ENCODE data around the gene RIC8A. TPM values are rescaled to one million over a fixed set of nuclear protein-coding genes. Genes with fewer than 3 reads are reported as not detected.

Gene RIC8A
- total RNA-seq, 1 experiment from 2014 or later = 171 TPM

GRCh38 chr11:203945-204586 lies 3.4 kb upstream of the RIC8A start:
- DNase-seq (ENCODE audit: low read depth) = no peak

- no peak for DNase-seq (ENCODE audit: low read depth)
These were observed 2.9 kb upstream of the RIC8A start for GRCh38 chr11:204587-205109.

DNA sequence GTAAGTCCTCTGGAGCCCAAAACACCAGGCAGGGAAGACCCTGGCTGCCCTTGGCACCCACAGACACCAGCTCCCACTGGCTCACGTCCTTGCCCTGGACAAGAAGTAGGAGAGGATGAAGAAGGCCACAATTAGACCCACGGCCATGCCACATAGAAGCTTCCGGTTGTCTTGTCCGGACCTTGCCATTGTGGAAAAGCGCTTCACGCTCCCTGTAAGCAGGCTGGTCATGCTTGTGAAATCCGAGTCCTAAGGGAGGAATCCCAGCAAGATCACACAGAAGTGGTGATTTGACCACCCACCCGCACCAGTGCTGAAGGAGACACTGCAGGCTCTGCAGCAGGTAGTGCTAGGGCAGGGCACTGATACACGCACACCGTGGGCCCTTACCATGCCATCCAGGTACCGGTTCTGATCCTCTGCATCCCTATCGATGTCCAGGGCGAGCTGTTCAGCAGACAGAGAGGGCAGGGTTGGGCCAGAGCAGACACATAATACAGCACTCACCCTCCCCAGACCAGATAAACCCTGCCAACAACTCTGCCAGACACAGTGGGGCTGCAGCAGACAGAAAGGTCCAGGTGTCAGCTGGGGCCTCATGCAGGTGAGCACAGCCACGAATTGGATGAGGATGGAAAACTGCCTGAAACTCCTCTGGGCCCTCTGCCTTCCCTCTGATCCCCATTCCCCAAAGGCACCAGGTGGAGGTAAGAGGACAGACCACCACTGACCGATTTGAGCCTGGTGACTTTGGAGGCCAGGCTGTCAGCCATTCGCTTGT lies 2.1 kb upstream of the RIC8A start:
- DNase-seq (ENCODE audit: low read depth) = no peak

- no peak for DNase-seq (ENCODE audit: low read depth)
These were observed 1.5 kb upstream of the RIC8A start for GRCh38 chr11:206002-206384.

GRCh38 chr11:206526-207207 lies 841 bp upstream of the RIC8A start:
- DNase-seq (ENCODE audit: low read depth) = no peak

DNA sequence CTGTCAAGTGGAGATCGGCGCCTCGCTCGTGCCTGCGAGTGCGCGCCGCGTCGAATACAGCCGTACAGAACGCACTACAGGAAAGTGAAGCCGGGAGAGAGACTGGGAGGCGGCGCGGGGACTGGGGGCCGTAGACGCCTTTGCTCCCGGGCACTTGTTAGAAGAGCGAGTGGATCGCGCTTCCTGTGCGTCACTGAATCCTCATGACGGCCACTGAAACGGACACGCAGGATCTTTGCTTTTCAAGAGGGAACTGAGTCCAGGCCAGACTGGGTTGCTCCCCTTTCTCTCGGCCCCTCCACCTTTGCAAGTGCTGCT lies 314 bp downstream of the RIC8A start:
- DNase-seq (ENCODE audit: low read depth) = peak; percentile 65

DNA sequence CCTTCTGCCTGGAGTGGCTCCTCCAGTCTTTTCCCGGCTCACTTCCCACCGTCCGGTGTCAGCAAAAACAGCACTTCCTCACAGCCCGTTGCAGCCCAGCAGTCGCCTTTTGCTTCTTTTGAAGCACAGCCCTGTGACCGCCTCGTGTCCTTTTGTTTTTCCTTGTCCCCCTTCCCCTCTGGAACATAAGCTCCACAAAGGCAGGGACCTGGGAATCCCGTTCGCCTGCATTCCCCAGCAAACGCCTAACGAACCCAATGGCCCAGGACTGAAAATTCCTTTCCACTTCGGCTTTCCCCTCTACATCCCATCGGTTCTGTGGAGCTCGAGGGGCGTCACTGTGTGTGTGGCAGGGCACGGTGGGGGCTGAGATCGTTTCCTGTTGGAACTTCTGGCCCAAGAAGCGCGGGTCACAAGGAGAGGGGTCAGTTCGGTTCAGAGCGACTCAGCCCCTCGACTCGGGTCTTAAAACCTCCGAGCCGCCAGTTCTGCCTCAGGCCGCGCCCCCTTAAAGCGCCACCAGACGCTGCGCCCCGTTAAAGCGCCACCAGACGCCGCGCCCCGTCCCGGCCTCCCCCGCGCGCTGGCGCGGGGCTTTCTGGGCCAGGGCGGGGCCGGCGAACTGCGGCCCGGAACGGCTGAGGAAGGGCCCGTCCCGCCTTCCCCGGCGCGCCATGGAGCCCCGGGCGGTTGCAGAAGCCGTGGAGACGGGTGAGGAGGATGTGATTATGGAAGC lies 841 bp downstream of the RIC8A start:
- peak; percentile 80 for DNase-seq (ENCODE audit: low read depth)

DNA sequence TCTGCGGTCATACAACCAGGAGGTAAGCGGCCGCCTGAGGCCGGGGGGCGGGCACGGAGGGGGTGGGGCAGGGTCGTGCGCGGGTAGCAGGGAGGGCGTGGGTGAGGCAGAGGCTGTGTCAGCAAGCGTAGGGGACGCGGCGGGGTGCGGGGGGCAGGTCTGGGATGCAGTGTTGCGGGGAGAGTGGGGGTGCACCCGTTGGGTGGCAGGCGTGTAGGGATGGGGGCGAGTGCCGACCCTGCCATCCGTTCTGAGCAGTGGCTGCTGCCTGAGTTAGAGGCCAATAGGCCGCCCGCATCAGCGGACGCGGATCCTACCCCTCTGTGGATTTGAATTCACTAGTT lies 1.4 kb downstream of the RIC8A start:
- no peak for DNase-seq (ENCODE audit: low read depth)

GRCh38 chr11:209275-210121 lies 2.0 kb downstream of the RIC8A start:
- DNase-seq (ENCODE audit: low read depth) = no peak

DNA sequence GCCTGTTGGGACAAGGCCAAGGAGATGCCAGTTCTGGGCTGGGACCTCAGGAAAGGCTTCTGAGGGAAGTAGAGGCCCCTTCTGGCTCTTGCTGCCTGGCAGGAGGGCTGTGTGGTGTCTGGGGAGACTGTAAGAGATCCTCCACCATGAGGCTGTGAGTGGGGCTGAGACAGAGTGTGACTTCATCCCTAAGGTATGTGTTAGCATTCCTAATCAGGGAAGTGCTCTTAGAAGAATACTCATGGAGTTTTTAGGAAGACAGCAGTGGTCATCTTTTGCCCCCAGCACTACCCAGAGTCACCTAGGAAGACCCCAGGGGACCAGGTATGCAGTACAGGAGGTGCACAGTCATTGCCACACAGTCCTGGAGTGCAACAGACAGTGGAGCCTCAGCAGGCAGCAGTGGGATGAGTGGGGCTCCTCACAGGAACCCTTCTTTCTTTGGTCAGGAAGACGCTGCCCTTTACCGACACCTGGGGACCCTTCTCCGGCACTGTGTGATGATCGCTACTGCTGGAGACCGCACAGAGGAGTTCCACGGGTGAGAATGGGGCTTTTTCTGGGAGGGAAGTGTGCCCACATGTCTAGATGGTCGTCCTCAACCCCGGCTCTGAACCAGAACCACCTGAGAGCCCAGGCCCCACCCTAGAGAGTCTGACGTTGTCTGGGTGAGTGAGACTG lies 2.8 kb downstream of the RIC8A start:
- DNase-seq (ENCODE audit: low read depth) = peak; percentile 79

GRCh38 chr11:210803-211180 lies 3.3 kb downstream of the RIC8A start:
- DNase-seq (ENCODE audit: low read depth) = no peak

DNA sequence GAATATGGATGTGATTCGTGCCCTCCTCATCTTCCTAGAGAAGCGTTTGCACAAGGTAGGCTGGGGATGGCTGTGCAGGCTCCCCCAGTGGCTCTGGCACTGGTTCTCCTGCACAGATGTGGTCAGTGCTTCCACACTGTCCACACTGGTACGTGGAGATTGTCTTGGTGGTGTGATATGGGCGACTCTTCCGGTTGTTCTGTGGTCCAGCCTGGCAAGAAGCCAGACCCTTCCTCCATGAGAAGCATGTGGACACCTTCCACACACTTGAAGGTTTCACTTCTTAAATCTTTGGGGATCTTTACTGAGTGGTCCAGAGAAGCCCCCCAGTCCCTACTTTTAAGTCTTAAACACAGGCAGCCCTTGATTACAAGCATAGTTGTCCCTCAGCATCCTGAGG lies 3.8 kb downstream of the RIC8A start:
- DNase-seq (ENCODE audit: low read depth) = no peak

DNA sequence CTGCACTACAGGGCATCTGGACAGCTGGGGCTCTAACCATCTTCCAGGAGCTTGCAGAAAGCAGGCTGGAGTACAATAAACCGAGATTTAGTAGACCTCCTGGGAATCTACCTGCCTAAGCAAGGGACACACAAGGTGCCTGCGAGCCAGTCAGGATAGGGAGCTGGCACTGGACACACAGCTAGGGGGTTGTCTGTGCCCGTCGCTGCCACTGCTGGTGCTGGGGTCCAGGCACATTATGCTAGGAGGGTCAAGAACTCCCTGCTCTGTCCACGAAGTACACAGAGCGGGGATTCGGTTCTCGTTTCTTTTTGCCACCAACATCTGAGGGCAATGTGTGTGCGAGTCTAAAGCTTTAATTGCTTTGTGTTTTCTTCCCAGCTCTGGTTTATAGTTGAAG lies 4.2 kb downstream of the RIC8A start:
- DNase-seq (ENCODE audit: low read depth) = no peak

- no peak for DNase-seq (ENCODE audit: low read depth)
These were observed 4.9 kb downstream of the RIC8A start for GRCh38 chr11:212150-213100.

DNA sequence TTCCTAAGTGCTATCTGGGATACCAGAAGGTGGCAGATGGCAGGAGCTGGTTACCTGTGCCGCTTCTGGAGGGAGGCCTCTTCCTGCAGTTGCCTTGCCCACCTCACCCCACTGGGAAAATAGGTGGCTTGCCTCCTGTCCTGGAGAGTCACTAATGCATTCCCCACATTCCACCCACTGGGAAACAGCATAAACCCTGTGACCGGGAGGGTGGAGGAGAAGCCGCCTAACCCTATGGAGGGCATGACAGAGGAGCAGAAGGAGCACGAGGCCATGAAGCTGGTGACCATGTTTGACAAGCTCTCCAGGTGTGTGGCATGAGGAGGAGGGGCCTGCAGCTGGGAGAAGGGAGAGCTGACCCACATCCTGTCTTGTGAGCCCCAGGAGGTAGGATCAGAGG lies 5.6 kb downstream of the RIC8A start:
- DNase-seq (ENCODE audit: low read depth) = no peak

DNA sequence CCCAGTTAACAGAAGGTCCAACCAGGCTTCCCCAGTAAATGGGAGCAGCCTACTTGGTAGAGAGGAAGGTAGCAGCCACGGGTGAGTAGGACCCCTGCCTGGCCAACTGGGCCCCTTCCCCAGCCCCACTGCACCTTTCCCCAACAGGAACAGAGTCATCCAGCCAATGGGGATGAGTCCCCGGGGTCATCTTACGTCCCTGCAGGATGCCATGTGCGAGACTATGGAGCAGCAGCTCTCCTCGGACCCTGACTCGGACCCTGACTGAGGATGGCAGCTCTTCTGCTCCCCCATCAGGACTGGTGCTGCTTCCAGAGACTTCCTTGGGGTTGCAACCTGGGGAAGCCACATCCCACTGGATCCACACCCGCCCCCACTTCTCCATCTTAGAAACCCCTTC lies 6.6 kb downstream of the RIC8A start:
- DNase-seq (ENCODE audit: low read depth) = no peak

- DNase-seq (ENCODE audit: low read depth) = peak; percentile 30
These were observed 8.1 kb downstream of the RIC8A start for GRCh38 chr11:215581-216037.

DNA sequence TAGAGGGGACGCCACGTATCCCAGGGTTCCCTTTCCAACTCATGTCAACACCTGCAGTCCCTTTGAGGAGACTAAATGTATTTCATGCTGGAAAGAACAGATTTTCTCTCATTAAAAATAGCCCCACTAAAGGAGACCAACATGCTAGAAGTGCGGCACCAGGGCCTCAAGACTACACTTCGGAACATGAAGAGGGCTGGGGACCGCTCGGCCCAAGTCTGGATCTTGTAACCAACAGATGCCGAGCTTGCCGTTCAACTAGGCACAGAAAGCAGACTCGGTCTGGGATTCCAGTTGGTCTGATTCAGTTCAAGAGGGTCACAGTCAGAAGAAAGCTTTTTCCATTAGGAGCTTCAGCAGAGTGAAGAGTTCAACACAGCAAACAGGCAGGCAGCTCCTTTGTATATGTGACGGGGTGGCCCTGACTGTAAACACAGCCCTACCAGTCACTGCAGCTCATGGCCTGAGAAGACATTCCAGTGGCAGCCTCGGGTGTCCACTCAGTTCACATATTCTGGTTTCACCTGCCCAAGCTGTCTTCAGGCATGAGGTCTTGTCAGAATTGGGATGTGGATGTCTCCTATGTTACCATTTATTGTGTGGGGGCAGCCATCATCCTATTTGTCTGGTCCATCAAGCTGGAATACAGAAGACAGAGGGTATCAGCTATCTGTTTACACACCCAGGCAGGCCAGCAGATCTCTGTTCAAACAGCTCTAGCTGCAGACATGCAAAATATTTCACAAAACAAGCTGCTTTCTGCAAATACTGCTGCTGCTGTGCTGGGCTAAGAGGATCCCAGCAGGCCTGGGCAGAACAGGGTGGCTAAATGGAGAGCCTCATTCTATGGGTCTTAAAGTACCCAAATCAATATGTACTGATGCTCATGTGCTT lies 8.8 kb downstream of the RIC8A start:
- DNase-seq (ENCODE audit: low read depth) = no peak

GRCh38 chr11:217704-218103 lies 10.2 kb downstream of the RIC8A start:
- no peak for DNase-seq (ENCODE audit: low read depth)
